Parathyroid adenoma (tissue), 2 donors: ENCODE results near the gene CLP1.

Source experiments
- H2AFZ ChIP-seq: fragments of 300-600 bp; sonication (generic); one replicate; pipeline ENCODE4 v1.7.0; 2017; ENCODE audit warnings: antibody characterized with exemption, mild to moderate bottlenecking
- H3K27ac ChIP-seq: fragments of 300-600 bp; sonication (generic); one replicate; pipeline ENCODE4 v1.7.0; 2017
- H3K27me3 ChIP-seq: fragments of 300-600 bp; sonication (generic); one replicate; pipeline ENCODE4 v1.7.0; 2017; ENCODE audit warnings: low read length; ENCODE audit not compliant: control insufficient read depth, insufficient read depth
- H3K36me3 ChIP-seq: fragments of 300-600 bp; sonication (generic); one replicate; pipeline ENCODE4 v1.7.0; 2017; ENCODE audit warnings: low read length; ENCODE audit not compliant: control insufficient read depth, insufficient read depth
- H3K4me1 ChIP-seq: fragments of 300-600 bp; sonication (generic); one replicate; pipeline ENCODE4 v1.7.0; 2017; ENCODE audit warnings: control low read depth
- H3K4me2 ChIP-seq: fragments of 300-600 bp; sonication (generic); one replicate; pipeline ENCODE4 v1.7.0; 2017; ENCODE audit warnings: low read length
- H3K4me3 ChIP-seq: fragments of 300-600 bp; sonication (generic); one replicate; pipeline ENCODE4 v1.7.0; 2017; ENCODE audit warnings: low read depth, low read length
- H3K79me2 ChIP-seq: fragments of 300-600 bp; sonication (generic); one replicate; pipeline ENCODE4 v1.7.0; 2017; ENCODE audit warnings: control low read depth
- H3K9ac ChIP-seq: fragments of 300-600 bp; sonication (generic); one replicate; pipeline ENCODE4 v1.7.0; 2017; ENCODE audit warnings: mild to moderate bottlenecking
- H3K9me3 ChIP-seq: fragments of 300-600 bp; sonication (generic); one replicate; pipeline ENCODE4 v1.7.0; 2017; ENCODE audit warnings: low read length; ENCODE audit not compliant: control insufficient read depth
- CTCF ChIP-seq: fragments of 300-600 bp; sonication (generic); IDR thresholded peaks from one replicate; pipeline ENCODE4 v1.7.0; 2017; ENCODE audit warnings: antibody characterized with exemption, mild to moderate bottlenecking
- donor health status: primary hyperparathyroidism.

Gene CLP1

DNA sequence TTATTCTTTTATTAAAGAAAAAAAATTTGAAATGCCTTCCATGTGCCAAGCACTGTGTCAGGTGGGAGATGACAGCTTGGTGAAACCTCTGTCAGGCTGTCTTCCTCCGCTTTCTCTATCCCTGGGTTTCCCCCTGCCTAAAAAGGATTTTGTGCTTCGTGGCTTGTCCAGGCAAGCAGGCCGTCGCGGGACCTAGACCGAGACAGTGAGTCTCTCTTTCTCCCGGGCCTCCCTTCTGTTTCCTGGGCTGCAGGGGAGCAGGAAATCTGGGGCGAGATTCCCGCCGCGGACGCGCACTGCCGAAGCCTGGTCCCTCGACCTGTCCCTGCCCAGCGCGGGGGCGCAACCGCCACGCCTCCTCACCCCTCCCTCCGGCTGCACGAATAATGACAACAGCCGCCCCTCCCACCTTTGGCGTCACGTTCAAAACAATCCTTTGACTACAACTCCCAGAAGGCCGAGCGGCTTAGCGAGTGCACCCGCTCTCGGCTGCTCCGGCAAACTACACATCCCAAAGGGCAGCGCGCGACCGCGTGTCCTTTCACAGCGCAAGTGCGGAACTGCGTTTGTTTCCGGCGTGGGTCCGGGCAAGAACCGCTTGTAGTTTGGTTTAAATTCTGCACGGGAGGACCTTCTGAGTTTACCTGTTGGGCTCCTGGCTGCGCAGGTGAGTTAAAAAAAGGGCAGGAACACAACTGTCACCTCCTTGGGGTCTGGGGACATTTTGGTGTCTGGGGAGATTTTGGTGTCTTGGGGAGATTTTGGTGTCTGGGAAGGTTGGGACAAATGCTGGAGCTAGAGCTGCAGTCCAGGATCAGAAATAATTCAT, at the start of gene CLP1:
Gene CLP1, plus strand, starts transcription at position 569 of the 829 bp plus-strand sequence. CDS start 1,715 bp downstream, outside the sequence.
- H3K79me2 ChIP-seq: peaks cover 2% of the 10 kb centered on the region
- no peaks in the 10 kb centered on the region for H3K9me3 ChIP-seq
- peak within 1 kb of the TSS; percentile 74 for H3K27ac ChIP-seq
- peak within 1 kb of the TSS; percentile 86 for H3K4me2 ChIP-seq
- TF ChIP-seq CTCF: no peak
- peak within 1 kb of the TSS; percentile 88 for H2AFZ ChIP-seq
- H3K4me1 ChIP-seq: no peaks in the 10 kb centered on the region
- no peaks in the 10 kb centered on the region for H3K27me3 ChIP-seq
- H3K4me3 ChIP-seq: peak within 1 kb of the TSS; percentile 81
- no peaks in the 10 kb centered on the region for H3K36me3 ChIP-seq
- H3K9ac ChIP-seq: no peak within 1 kb of the TSS

DNA sequence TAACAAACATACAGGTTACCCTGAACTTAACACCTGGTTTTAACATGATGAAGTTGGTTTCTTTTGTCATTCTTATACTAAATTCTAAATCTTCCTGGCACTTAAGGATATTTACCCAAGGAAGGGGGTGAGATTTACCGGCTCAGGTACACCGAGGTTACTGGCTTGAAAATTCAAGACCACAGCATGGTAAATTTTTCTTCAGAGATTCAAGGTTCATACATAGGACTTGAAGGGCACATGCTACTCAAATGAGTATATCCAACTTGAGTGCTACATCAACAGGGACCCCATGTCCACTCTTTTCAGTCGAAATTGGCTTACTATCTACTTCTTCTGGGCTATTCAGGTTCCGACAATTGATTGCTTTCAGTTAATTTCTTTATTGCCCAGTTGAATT, 47.4 kb upstream of the CLP1 start:
- Histone ChIP-seq H3K4me3 (no peak overlapping the region), H2AFZ (no peak overlapping the region), H3K79me2 (no peaks in the 10 kb centered on the region), H3K4me1 (no peaks in the 10 kb centered on the region), H3K27ac (no peak overlapping the region), H3K9me3 (no peaks in the 10 kb centered on the region), H3K36me3 (no peaks in the 10 kb centered on the region), H3K4me2 (no peak overlapping the region), H3K9ac (no peak overlapping the region), H3K27me3 (no peaks in the 10 kb centered on the region)
- no peak for TF ChIP-seq CTCF

GRCh38 chr11:57614234-57614772, 43.3 kb upstream of the CLP1 start:
- H3K27me3 ChIP-seq: no peaks in the 10 kb centered on the region
- H3K27ac ChIP-seq: no peak overlapping the region
- H3K4me2 ChIP-seq: no peak overlapping the region
- H3K9me3 ChIP-seq: no peaks in the 10 kb centered on the region
- no peaks in the 10 kb centered on the region for H3K4me1 ChIP-seq
- no peak for TF ChIP-seq CTCF
- H3K36me3 ChIP-seq: no peaks in the 10 kb centered on the region
- H3K79me2 ChIP-seq: no peaks in the 10 kb centered on the region
- H2AFZ ChIP-seq: no peak overlapping the region
- H3K9ac ChIP-seq: no peak overlapping the region
- H3K4me3 ChIP-seq: no peak overlapping the region

DNA sequence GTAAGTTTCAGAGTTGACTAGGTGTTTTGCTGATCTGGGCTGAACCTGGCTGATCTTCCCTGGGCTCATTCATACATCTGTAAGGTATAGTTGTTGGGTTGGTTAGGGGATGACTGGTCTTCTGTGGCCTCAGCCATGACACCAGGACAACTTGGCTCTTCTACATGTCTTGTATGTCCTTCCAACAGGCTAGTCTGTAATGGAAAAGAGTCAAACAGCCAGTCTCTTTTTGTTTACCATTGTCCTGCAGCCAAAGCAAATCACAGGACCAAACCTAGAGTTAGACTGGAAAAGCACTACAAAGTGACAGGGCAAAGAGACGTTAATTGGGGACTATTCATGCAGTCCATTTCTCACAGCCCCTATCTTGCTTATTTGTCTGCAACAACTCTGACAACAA, 42.3 kb upstream of the CLP1 start:
- Histone ChIP-seq H3K9me3 (no peaks in the 10 kb centered on the region), H3K9ac (no peak overlapping the region), H3K27ac (no peak overlapping the region), H2AFZ (no peak overlapping the region), H3K4me3 (no peak overlapping the region), H3K4me2 (no peak overlapping the region), H3K36me3 (no peaks in the 10 kb centered on the region), H3K4me1 (no peaks in the 10 kb centered on the region), H3K27me3 (no peaks in the 10 kb centered on the region), H3K79me2 (no peaks in the 10 kb centered on the region)
- no peak for TF ChIP-seq CTCF
